ENCODE measurements around the gene FAM120B. TPM values are rescaled to one million over a fixed set of nuclear protein-coding genes. Genes with fewer than 3 reads are reported as not detected.

FAM120B gene
- polyA plus RNA-seq, 1 donor = 27.7 TPM

DNA sequence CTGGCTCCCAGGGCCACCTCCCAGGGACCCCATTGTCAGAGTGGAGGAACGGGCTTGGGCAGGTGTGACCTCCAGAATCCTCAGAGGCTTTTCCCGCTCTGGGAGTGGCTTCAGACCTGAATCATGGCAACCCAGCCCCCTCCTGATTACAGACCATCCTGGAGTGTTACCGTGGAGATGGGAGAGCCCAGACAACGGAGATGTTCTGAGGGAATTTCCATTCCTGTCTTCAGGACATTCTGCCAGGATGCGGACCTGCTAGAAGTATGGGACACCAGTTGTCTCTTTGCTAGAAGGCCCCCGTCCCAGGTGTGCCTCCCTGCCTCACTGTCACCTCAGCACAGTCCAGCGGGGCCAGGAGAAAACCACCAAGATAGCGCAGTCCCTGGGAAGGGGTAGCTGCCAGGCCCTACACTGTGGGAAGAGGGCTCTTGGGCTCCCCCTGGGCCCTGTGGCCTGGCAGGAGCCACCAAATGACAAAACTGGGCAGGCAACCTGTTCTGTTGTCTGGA lies 136.6 kb downstream of the FAM120B start:
- no peaks in the 10 kb centered on the region for H3K36me3 ChIP-seq (ENCODE audit: control insufficient read depth, insufficient read depth, low read length)
- no peak for DNase-seq
- H3K4me3 ChIP-seq (ENCODE audit: low read length) = no peak overlapping the region
- H3K9me3 ChIP-seq (ENCODE audit: control insufficient read depth, low read depth, low read length) = no peaks in the 10 kb centered on the region
- WGBS (ENCODE audit: insufficient coverage, low lambda C conversion rate) = no CpG with 5 or more reads among the region's 8 CpGs
- no peaks in the 10 kb centered on the region for H3K27me3 ChIP-seq (ENCODE audit: control insufficient read depth, insufficient read depth, low read length)
- no peak overlapping the region for H3K27ac ChIP-seq (ENCODE audit: low read length)
- peaks cover 2% of the 10 kb centered on the region for H3K4me1 ChIP-seq (ENCODE audit: control insufficient read depth, insufficient read depth, low read length)

- DNase-seq = no peak
- Histone ChIP-seq H3K9me3 (ENCODE audit: control insufficient read depth, low read depth, low read length) (no peaks in the 10 kb centered on the region), H3K27me3 (ENCODE audit: control insufficient read depth, insufficient read depth, low read length) (no peaks in the 10 kb centered on the region), H3K36me3 (ENCODE audit: control insufficient read depth, insufficient read depth, low read length) (no peaks in the 10 kb centered on the region), H3K4me1 (ENCODE audit: control insufficient read depth, insufficient read depth, low read length) (no peaks in the 10 kb centered on the region), H3K27ac (ENCODE audit: low read length) (no peak overlapping the region), H3K4me3 (ENCODE audit: low read length) (no peak overlapping the region)
- no CpG with 5 or more reads among the region's 18 CpGs for WGBS (ENCODE audit: insufficient coverage, low lambda C conversion rate)
Observed at GRCh38 chr6:170444056-170444591, 137.6 kb downstream of the FAM120B start.

GRCh38 chr6:170444811-170445211 lies 138.3 kb downstream of the FAM120B start:
- no peaks in the 10 kb centered on the region for H3K36me3 ChIP-seq (ENCODE audit: control insufficient read depth, insufficient read depth, low read length)
- H3K4me1 ChIP-seq (ENCODE audit: control insufficient read depth, insufficient read depth, low read length) = no peaks in the 10 kb centered on the region
- no peak overlapping the region for H3K4me3 ChIP-seq (ENCODE audit: low read length)
- H3K27me3 ChIP-seq (ENCODE audit: control insufficient read depth, insufficient read depth, low read length) = no peaks in the 10 kb centered on the region
- H3K9me3 ChIP-seq (ENCODE audit: control insufficient read depth, low read depth, low read length) = no peaks in the 10 kb centered on the region
- WGBS (ENCODE audit: insufficient coverage, low lambda C conversion rate) = no CpG with 5 or more reads among the region's 15 CpGs
- DNase-seq = no peak
- no peak overlapping the region for H3K27ac ChIP-seq (ENCODE audit: low read length)

DNA sequence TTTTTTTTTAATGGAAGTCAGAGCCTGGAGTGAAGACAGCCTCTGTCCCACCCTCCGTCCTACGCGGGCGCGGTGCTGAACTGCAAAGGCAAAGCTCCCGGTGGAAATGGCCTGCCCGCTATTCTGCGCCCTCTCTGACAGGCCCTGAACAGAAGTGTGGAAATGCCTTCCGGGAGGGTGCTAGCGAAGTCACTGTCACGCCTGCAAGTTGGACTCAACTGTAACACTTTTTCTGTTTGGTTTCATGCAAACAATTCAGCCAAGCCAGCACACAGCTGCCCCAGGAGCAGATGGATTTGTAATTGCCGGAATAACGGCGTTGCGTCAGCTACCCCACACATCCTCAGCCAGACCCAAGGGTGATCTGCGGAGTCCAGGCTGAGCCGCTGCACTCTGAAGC lies 138.9 kb downstream of the FAM120B start:
- no CpG with 5 or more reads among the region's 17 CpGs for WGBS (ENCODE audit: insufficient coverage, low lambda C conversion rate)
- no peak for DNase-seq
- Histone ChIP-seq H3K36me3 (ENCODE audit: control insufficient read depth, insufficient read depth, low read length) (no peaks in the 10 kb centered on the region), H3K27me3 (ENCODE audit: control insufficient read depth, insufficient read depth, low read length) (no peaks in the 10 kb centered on the region), H3K4me3 (ENCODE audit: low read length) (no peak overlapping the region), H3K4me1 (ENCODE audit: control insufficient read depth, insufficient read depth, low read length) (no peaks in the 10 kb centered on the region), H3K9me3 (ENCODE audit: control insufficient read depth, low read depth, low read length) (no peaks in the 10 kb centered on the region), H3K27ac (ENCODE audit: low read length) (no peak overlapping the region)

- H3K27me3 ChIP-seq (ENCODE audit: control insufficient read depth, insufficient read depth, low read length) = no peaks in the 10 kb centered on the region
- WGBS (ENCODE audit: insufficient coverage, low lambda C conversion rate) = 100% methylated on average over 1 of the region's 9 CpGs
- no peak for DNase-seq
- no peaks in the 10 kb centered on the region for H3K9me3 ChIP-seq (ENCODE audit: control insufficient read depth, low read depth, low read length)
- H3K27ac ChIP-seq (ENCODE audit: low read length) = no peak overlapping the region
- H3K36me3 ChIP-seq (ENCODE audit: control insufficient read depth, insufficient read depth, low read length) = no peaks in the 10 kb centered on the region
- H3K4me3 ChIP-seq (ENCODE audit: low read length) = no peak overlapping the region
- no peaks in the 10 kb centered on the region for H3K4me1 ChIP-seq (ENCODE audit: control insufficient read depth, insufficient read depth, low read length)
Observed at GRCh38 chr6:170445971-170446370, 139.4 kb downstream of the FAM120B start.

- DNase-seq = no peak
- H3K9me3 ChIP-seq (ENCODE audit: control insufficient read depth, low read depth, low read length) = no peaks in the 10 kb centered on the region
- H3K36me3 ChIP-seq (ENCODE audit: control insufficient read depth, insufficient read depth, low read length) = no peaks in the 10 kb centered on the region
- WGBS (ENCODE audit: insufficient coverage, low lambda C conversion rate) = no CpG with 5 or more reads among the region's 15 CpGs
- H3K4me3 ChIP-seq (ENCODE audit: low read length) = no peak overlapping the region
- H3K4me1 ChIP-seq (ENCODE audit: control insufficient read depth, insufficient read depth, low read length) = no peaks in the 10 kb centered on the region
- H3K27me3 ChIP-seq (ENCODE audit: control insufficient read depth, insufficient read depth, low read length) = no peaks in the 10 kb centered on the region
- no peak overlapping the region for H3K27ac ChIP-seq (ENCODE audit: low read length)
Observed at GRCh38 chr6:170446841-170447560, 140.4 kb downstream of the FAM120B start.

DNA sequence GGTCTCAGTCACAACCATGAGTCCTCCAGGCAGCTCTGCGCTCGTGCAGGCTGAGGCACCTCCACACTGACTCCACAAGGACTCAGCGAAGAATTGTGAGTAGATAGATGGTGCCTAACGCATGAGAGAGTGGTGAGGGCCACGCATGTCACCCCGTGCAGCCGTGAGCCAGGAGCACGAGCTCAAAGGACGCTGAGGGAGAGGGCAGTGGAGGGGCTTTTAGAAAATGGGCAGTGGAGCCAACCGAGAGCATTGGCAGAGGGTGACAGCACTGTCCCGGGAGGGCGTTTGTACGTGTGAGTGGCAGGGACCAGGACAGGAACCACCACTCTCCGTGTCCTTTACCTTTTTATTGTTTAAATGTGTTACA lies 141.0 kb downstream of the FAM120B start:
- Histone ChIP-seq H3K4me3 (ENCODE audit: low read length) (no peak overlapping the region), H3K4me1 (ENCODE audit: control insufficient read depth, insufficient read depth, low read length) (no peaks in the 10 kb centered on the region)
- WGBS (ENCODE audit: insufficient coverage, low lambda C conversion rate) = 100% methylated on average over 1 of the region's 14 CpGs

DNA sequence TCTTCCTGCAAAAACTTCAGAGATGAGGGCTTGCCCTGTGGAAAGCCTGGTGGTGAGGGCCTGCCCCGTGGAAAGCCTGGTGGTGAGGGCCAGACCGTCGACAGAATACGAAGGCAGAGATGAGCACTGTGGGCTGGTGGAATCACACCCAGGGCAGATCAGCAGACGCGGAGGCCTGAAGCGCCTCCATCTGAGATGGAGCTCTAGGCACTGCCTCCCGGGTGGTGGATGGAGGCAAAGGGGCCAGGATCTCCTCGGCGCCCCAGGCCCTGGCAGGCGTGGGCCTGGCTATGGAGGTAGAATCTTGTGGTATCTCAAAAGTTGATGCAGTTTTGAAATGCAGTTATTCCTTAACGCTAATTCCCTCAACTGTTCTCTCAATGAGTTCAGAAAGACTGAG lies 141.8 kb downstream of the FAM120B start:
- no peaks in the 10 kb centered on the region for H3K36me3 ChIP-seq (ENCODE audit: control insufficient read depth, insufficient read depth, low read length)
- 100% methylated on average over 1 of the region's 12 CpGs for WGBS (ENCODE audit: insufficient coverage, low lambda C conversion rate)
- DNase-seq = no peak
- H3K9me3 ChIP-seq (ENCODE audit: control insufficient read depth, low read depth, low read length) = peaks cover 5% of the 10 kb centered on the region
- H3K27ac ChIP-seq (ENCODE audit: low read length) = no peak overlapping the region
- H3K4me1 ChIP-seq (ENCODE audit: control insufficient read depth, insufficient read depth, low read length) = no peaks in the 10 kb centered on the region
- peaks cover 2% of the 10 kb centered on the region for H3K27me3 ChIP-seq (ENCODE audit: control insufficient read depth, insufficient read depth, low read length)
- no peak overlapping the region for H3K4me3 ChIP-seq (ENCODE audit: low read length)

More for the DNA sequence above, 141.0 kb downstream of the FAM120B start:
- H3K9me3 ChIP-seq (ENCODE audit: control insufficient read depth, low read depth, low read length) = peaks cover under 1% of the 10 kb centered on the region
- no peak overlapping the region for H3K27ac ChIP-seq (ENCODE audit: low read length)
- DNase-seq = no peak
- H3K27me3 ChIP-seq (ENCODE audit: control insufficient read depth, insufficient read depth, low read length) = no peaks in the 10 kb centered on the region
- no peaks in the 10 kb centered on the region for H3K36me3 ChIP-seq (ENCODE audit: control insufficient read depth, insufficient read depth, low read length)

DNA sequence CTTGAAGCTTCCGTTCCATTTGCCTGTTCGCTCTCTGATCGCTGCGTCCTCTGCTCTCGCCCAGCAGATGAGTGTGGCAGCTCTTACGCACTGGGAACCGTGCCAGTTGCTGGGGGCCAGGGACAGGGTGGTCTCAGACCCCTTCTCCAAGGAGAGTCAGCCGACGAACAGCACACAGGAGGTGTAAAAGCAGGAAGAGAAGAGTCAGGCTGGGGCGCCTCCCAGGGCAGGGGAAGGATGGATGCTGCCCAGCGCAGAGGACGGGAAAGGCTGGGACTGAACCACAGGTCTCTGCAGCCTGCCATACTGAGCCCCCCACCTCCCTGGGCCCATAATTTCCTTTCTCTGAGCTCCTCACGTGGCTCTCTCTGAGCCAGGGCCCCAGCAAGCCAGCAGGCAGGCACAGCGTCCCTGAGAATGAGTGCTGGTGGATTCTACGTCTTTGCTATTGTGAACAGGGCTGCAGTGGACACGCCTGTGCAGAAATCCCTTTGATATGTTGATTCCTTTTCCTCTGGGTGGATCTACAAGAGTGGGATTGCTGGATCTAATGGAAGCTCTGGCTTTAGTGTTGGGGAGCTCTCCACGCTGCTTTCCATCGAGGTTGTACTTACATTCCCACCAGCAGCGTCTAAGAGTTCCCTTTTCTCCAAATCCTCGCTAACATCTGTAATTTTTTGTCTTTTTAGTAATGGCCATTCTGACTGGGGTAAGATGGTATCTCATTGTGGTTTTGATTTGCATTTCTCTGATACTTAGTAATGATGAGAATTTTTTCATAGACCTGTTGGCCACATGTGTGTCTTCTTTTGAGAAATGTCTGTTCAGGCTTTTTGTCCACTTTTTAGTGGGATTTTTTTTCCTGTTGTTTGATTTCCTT lies 142.4 kb downstream of the FAM120B start:
- H3K4me1 ChIP-seq (ENCODE audit: control insufficient read depth, insufficient read depth, low read length) = no peaks in the 10 kb centered on the region
- DNase-seq = no peak
- no peak overlapping the region for H3K4me3 ChIP-seq (ENCODE audit: low read length)
- H3K36me3 ChIP-seq (ENCODE audit: control insufficient read depth, insufficient read depth, low read length) = no peaks in the 10 kb centered on the region
- H3K27me3 ChIP-seq (ENCODE audit: control insufficient read depth, insufficient read depth, low read length) = peaks cover 3% of the 10 kb centered on the region
- H3K27ac ChIP-seq (ENCODE audit: low read length) = no peak overlapping the region
- 100% methylated on average over 4 of the region's 20 CpGs for WGBS (ENCODE audit: insufficient coverage, low lambda C conversion rate)
- peaks cover 5% of the 10 kb centered on the region for H3K9me3 ChIP-seq (ENCODE audit: control insufficient read depth, low read depth, low read length)

Measured in large intestine (tissue), 3 donors.